Upper lobe of left lung (tissue), 4 donors: ENCODE results near the gene MICAL3.

Source experiments
- CTCF ChIP-seq, 6 experiments: fragments of 450-650 bp in 4 of 6; fragments of 200-600 bp in 2 of 6; sonication (generic) in 2 of 6; IDR thresholded peaks; one replicate each; pipeline ENCODE4 v1.5.1; 2016 to 2019; ENCODE audit warnings: antibody characterized with exemption in 6 of 6
- EP300 ChIP-seq, 4 donors: sonication (generic); formaldehyde crosslinking; IDR thresholded peaks; one replicate each; pipeline ENCODE4 v1.5.1; 2017; ENCODE audit warnings: antibody characterized with exemption in 4 of 4, control low read depth in 2 of 4
- POLR2A ChIP-seq, 4 donors: fragments of 450-650 bp; IDR thresholded peaks; one replicate each; pipeline ENCODE4 v1.5.1; 2016 to 2017; ENCODE audit warnings: antibody characterized with exemption in 4 of 4, mild to moderate bottlenecking in 2 of 4
- POLR2AphosphoS5 ChIP-seq, 2 donors: sonication (generic); formaldehyde crosslinking; IDR thresholded peaks; one replicate each; pipeline ENCODE4 v1.5.1; 2017; ENCODE audit warnings: antibody characterized with exemption in 2 of 2

DNA sequence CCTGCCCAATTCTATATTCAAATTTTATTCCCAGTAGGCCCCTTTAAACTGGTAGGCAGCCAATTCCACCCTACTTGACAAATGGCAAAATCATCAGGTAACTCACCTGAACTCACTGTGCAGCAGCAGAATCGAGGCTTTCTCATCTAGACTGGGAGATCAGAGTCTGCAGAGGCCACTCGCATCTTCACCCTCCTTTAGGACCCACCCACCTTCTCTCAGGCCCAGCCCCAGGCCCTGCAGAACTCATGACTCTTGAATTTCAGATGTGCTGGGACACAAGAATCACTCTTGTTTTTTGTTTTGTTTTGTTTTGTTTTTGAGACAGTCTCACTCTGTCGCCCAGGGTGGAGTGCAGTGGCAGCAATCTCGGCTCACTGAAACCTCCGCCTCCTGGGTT lies 38.8 kb downstream of the MICAL3 start:
- TF ChIP-seq CTCF (IDR thresholded peaks at IDR 0.05) (no peak), POLR2A (IDR thresholded peaks at IDR 0.05) (no peak), POLR2AphosphoS5 (IDR thresholded peaks at IDR 0.05) (no peak), EP300 (IDR thresholded peaks at IDR 0.05) (no peak)
